NCI-H82 (cell line): ENCODE data around the gene USP32.

Experiments
- DNase-seq: peaks from one replicate; lab custom pipeline; 2025; lab: John Stamatoyannopoulos, UW

Gene USP32

DNA sequence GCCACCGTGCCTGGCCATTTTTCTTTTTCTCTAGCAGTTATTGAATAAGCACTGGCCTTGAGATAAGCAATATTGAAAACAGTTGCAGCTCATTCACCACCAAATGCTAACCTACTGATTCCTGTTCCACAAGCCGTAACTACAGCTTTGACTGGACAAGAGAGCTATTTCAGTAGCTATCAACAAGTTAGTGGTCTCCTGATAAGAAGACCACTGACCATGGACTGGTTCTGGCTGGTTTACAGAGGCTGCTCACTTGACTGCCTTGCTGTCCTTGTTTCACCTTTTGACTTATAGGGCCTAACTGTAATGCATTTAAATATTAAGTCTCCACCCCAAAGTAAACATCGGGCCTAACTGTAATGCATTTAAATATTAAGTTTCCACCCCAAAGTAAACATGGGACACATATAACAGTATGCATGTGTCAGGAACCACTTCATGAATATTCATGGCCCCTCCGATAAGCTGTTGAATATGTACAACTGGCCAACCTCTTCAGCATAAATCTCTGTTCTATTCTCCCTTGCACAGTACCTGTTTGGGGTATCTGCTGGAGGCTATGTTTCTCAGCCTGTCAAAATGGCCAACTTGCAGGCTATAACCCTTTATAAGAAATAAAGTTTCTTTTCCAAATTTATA lies 94.1 kb downstream of the USP32 start:
- DNase-seq: no peak

DNA sequence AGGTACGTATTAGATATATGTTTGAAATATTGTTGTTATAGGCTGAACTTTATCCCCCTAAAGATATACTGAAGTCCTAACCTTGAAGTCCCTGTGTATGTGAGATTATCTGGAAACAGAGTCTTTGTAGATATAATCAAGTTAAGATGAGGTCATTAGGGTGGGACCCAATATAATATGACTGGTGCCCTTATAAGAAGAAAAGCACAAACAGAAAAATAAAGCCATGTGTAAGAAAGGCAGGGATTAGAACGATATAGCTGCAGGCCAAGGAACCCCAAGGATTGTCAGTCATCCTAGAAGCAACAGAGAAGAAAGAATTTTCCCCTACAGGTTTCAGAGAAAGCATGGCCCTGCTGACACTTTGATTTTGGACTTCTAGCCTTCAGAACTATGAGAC lies 95.8 kb downstream of the USP32 start:
- no peak for DNase-seq

DNA sequence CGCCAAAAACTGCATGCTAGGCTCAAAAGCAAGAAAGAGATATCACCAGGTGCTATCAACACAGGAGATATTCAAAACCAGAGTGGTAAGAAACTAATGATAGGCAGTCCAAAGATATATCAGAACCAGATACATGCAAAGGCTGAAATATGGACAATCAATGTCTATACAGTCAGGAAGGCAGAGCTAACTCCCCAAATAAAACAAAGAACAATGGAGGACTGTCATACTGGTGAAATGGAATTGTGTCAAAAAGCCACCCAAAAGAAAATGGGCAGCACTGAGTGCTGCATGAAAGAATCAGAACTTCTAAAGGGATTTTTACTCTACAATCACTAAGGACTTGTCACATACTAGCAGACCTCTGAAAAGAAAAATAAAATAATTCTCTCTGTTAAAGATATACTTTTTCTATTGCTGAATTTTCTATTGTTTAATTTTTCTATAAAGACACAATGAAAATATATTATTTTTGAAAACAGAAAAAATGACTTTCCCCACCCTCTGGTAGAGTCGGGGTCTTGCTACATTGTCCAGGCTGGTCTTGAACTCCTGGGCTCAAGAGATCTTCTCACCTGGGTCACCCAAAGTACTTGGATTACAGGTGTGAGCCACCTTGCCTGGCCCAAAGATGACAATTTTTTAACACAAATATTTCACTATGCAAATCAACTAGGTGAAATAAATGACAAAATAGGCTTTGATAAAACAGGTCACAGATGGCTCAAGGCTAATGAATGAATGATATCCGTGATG lies 98.2 kb downstream of the USP32 start:
- DNase-seq: no peak

DNA sequence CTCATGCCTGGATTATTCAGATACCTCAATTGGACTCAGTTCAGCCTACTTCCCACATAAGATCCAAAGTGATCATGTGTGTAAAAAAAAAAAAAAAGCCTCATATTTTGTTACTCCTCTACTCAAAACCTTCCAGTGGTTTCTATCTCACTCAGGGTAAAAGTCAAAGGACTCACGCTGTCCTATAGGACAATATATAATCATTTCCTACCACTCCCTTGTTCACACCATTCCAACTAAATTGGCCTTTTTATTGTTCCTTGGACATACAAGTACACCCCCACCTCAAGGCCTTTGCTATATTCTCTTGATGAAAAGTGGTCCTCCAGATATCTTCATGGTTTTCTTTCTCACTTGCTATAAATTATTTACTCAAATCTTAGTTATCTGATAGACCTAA lies 99.2 kb downstream of the USP32 start:
- no peak for DNase-seq

DNA sequence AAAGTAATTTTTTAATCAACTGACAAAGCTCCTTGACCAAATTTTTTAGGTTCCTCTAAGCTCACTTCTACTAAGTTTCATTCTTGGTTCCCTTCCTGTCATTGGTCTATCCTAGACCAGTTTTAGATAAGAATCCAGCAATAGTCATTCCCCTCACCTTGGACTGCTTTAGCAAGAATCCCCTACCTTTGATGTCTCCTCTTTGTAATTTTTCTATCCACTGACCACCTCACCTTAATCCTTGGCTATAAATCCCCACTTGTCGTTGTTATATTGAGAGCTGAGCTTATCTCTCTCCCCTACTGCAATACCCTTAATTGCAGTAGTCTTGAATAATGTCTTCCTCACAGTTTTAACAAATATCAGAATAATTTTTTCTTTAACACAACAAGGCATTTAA lies 107.2 kb downstream of the USP32 start:
- DNase-seq: no peak

DNA sequence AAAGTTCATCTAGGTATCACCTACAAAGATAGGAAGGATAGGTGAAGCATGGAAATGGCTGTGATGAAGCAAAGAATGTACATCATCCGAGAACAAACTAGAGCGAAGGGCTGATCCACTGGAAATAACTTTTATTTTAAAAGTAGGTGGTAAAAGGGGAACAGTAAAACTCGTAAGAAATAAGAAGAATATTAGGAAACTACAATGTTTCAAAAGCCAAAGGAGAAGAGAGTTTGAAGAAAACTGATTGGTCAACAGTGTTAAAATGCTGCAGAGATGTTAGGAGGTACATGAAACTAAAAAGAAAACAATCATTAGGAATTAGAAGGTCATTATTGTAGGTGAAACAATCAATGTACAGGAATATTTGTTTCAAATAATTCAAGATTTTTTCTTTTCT lies 108.1 kb downstream of the USP32 start:
- DNase-seq: no peak

DNA sequence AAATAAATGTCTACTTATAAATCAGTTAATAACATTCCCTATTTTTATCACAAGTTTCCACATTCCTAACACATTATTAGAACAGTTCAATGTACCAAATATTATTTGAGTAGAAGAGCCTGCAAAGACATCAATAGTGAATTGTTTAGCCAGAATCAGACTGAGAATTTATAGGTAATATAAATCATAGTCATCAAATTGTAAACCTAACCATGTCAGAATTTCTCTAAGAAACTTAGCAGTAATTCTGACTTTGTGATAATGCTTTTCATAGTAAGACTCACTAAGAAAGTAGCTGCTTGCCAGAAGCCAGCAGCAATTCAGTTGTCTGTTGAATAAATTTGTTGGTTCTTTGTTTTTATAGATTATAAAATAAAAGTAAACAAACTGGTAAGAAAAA lies 111.3 kb downstream of the USP32 start:
- DNase-seq: no peak

DNA sequence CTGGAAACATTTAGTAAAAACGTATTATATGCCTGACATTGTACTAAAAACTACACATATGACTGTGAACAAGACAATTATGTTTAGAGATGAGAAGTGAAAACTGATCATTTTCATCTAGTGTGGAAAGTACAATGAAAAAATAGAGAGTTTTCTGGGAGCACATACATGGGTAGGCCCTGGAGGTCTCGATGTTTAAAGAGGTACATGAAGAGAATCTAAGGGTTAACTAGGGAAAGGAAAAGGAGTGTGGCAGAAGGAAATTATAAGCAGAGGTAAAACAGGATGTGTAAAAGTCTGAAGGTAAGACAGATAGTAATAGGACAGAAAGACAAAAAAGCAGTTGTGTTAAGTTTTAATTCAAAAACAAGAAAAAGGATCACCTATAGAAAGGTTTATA lies 113.7 kb downstream of the USP32 start:
- no peak for DNase-seq

DNA sequence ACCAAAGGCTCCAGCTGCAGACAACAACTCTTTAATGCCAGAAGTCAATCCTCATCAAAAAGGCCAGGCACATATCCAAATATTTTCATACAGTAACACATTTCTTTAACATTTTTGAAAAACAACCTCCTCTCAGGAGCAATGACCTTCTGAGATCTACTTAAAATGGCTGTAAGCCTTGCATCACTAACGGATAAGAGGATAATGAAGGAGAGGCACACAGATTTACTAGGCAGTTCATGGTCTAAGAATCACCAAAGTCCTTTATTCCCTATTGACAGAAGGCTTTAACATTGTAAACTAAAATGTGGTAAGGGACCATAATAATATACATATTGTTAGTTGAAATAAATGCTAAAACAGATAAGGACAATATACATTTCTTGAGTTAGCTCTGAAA lies 114.7 kb downstream of the USP32 start:
- DNase-seq: peak; percentile 61

DNA sequence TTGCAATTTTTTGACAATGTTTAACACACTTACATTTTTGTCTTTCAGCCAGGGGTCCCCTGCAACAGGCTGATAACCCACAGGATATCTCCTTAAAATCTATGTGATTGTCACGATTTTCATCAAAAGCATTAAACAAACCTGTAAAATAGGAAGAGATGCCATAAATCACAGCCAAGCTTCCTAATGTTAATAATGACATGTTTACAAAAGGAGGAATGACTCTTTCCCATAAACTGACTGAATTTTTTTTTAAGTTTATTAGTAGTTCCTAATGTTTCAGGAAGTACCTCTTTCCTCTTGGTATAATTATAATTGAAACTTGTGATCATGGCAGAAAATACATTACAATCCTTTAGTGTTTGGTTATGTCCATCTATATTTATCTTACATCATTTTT lies 122.5 kb downstream of the USP32 start:
- DNase-seq: no peak

DNA sequence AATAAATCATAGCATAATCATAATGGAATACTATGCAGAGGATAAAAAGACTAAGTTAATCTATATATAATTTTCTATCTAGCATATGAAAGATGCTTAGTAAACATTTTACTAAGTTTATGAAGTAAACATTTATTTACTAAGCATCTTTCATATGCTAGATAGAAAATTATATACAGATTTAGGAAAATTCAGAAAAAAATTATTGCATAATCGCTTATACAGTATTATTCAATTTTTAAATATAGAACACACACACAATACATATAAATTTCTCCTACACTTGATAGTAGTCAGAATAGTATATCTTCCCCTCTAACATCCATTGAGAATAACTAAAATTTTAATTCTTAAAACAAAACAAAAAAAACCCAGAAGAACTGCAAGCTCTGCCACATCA lies 131.4 kb downstream of the USP32 start:
- DNase-seq: no peak

DNA sequence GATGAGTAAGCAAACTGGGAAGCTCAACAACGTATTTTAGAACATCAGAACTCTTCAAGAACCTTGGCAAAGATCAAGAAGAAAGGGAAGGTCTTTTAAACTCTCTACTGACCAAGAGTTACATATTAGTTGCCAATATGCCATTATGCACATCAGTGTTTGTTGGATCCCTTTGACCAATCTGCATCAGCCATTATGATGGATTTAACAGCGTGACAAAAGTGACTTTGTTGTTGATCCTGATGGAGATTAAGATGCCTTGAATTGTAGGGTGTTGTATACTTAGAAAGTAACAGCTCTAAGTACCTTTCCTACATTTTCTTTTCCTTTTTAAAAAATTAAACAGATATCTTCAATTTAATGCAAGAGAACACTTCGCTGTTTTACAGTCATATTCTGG lies 133.6 kb downstream of the USP32 start:
- no peak for DNase-seq

DNA sequence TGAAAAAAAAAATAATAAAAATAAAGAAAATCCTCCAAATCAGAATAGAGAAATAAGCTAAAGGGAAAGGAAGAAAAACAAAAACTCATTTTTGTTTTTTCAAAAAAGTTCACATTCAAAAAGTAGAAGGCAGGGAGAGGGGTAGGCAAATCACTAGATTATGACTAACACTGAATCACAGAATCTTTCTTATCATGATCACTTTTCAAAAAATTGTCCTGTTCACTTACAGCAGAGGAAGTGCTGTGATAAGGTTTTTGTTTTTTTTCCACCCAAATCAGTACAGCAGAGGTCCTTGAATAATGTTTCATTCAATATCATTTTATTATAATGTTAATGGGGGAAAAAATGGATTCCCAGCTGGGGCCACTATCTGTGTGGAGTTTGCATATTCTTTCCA lies 135.8 kb downstream of the USP32 start:
- DNase-seq: no peak

DNA sequence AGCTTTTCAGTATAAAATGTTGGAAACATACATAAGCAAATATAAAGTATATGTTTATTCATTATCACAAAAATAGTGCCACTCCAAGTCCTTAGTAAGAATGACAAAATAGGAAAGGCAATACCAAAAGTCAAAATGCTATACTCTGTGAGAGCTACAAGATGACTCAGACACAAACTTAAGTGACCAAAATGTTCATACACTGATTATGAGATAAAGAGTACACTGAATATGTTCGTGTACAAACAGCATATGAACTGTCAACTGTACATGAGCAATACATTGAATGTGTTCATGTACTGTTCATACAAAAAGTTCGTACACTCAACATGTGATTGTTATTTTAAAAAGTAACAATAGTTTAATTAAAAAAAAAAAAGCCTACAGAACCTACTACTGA lies 138.9 kb downstream of the USP32 start:
- no peak for DNase-seq

DNA sequence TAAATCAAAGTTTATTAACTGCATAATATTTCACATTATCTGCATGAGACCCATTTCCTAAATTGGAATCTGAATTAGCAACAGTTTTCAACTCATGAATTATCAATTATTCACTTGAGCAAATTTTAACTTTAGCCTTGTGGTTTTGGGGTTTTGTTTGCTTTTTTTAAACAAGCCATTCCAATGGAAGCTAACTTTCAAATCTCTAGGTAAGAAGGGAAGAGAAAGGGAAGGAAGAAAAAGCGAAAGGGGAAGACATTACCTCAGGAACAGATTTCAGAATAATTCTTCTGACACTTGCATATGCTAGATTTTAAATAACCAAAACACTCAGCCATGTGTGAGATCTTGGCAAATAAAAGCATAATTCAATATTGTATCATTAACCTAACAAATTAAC lies 139.5 kb downstream of the USP32 start:
- DNase-seq: no peak

DNA sequence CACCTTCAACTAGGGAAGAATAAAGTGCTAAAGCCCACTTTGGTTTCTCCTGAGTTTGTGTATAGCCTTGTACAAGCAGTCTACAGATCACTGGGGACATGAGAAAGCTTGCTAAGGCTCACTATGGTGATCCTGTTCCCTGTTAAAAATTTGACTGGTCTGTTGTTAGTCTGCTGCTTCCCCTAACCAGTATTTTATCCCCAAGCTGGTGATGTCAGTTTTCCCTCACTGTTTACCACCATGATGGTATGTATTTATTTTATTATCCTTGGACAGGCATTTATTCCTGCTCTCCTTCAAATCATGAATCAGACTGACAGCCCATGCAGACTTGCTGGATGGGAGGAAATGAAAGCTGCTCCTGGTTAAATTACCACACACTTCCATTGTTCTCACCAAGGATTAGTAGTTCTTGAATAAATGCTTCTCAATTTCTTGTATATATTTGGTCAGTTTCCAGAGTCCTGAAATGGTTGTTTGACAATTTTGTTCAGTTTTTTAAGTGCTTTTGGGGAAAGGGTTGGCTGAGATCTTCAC lies 142.6 kb downstream of the USP32 start:
- DNase-seq: no peak

DNA sequence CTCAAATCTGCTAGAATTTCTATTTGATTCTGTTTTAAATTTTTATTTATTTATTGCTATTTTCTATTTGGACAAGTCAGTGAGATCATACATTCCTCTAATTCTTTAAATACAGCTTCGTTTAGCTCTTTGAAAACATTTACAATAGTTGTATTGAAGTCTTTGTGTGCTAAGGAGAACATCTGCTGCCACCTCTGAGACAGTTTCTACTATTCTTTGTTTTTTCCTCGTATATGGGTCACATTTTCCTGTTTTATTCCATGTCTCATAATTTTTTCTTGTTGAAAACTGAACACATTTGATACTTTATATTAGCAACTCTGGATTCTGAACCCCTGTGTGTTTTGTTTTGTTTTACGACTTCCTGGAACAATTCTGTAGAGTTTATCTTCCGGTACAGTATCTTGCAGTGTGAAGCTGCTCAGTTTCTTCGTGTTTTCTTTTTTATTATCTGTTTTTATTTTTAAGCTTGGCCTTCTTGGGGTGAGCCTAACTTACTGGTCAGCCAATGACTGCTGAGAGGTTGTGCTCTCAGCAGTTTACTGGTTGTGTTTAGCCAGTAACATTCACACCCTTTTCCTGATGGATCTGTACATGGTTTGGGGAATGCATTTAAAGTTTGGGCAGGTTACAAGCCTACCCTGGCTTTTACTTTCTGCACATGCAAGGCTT lies 143.2 kb downstream of the USP32 start:
- DNase-seq: no peak

DNA sequence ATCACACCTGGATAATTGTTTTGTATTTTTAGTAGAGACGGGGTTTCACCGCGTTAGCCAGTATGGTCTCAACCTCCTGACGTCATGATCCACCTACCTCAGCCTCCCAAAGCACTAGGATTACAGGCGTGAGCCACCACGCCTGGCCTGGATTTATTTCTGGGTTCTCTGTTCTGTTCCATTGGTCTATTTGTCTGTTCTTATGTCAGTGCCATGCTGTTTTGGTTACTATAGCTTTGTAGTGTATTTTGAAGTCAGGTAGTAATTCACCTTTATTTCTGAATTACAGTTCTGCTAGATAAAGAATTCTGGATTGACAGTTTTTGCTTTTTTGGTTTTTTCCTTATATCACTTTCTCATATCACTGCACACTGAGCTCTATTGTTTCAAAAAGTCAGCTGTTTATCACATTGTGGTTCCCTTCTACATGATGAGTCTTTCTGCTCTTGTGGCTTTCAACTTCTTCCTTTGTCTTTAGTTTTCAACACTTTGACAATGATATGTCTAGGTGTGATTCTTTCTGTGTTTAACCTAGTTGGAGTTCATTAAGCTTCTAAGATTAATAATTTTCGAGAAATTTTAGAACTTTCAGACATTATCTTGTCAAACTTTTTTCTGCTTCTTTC lies 144.0 kb downstream of the USP32 start:
- DNase-seq: no peak

DNA sequence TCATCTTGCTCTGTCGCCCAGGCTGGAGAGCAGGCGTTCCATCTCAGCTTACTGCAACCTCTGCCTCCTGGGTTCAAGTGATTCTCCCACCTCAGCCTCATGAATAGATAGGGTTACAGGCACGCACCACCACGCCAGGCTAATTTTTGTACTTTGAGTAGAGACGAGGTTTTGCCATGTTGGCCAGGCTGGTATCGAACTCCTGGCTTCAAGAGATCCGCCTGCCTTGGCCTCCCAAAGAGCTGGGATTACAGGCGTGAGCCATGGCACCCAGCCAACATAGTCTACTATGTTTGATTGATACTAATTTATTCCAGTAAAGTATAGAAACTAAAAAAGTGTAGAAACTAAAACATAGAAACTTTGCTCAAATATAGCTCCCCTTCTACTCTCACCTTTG lies 147.3 kb downstream of the USP32 start:
- no peak for DNase-seq

DNA sequence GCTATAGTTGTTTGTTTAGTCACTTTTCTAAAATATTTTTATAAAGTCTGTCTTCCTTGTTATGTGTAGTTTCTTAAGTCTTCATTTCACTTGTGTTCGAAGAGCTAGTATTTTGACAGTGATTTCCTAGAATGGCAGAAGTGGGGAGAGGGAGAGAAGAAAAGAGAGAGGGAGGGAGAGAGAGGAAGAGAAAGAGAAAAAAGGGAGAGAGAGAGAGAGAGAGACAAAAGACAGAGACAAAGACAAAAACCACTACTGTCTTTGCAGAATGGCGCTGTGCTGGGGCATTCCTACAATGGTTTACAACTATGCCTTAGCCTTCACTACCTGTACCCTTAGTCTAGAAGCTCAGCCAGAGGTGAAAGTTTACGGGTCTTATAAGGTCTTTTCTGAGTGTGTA lies 151.6 kb downstream of the USP32 start:
- DNase-seq: no peak

DNA sequence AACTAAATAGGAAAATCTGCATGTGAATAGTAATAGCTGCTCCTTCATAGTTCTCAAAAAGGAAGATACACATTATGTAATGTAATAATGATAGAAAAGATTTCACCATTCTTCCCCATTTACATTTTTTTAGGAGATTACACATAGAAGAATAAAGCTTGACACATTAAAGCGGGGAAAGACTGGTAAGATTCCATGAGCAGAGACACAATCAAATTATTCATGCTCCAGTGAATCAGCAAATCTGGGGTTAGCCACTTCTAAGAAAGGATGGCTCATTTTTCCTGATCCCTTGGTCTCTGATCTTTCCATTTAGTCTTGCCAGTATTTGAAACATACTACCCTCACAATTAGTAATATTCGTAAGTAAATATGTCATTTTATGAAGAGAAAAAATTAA lies 160.2 kb downstream of the USP32 start:
- peak; percentile 35 for DNase-seq

DNA sequence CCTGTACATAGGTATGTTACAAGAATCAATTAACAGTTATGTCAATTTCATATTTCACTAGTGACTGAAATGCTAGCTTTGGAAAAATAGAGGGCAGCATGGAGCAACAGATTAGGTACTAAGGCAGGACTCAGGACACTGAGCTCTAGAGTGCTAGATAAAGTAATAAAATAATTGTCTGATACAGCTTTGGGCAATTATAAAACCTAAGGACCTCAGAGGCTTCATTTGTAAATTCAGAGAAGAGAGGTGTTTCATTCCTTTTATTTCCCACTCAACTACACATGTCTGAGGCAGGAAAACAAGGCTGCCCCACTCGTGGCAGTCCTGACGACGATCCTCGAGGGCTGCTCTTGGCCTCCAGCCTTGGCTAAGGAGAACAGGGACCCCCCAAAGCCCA lies 160.7 kb downstream of the USP32 start:
- DNase-seq: peak; percentile 50

DNA sequence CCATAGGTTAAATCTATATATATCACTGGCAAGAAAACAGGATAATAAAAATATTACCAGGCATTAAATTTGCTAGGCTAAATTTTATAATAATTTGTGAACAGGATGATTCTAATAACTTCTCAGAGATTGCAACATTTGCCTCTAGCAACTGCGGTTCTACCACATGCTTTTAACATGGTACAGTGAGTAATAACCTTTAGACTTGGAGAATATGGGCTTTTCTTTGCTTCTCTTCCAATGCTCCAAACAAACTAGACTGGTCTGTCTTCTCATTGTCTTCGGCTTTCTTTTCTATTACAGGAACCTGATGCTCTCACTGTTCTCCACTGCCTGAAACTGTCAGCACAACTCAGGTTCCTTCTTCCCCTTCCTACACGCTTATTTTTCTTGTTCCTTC lies 161.6 kb downstream of the USP32 start:
- DNase-seq: no peak
